ENCODE results near the gene DLG1.

GRCh38 chr3:197165890-197166289 is 132.5 kb downstream of the DLG1 start:
- TF ChIP-seq SIN3A (IDR thresholded peaks at IDR 0.05; ENCODE audit: low read depth) (no peak), ELF1 (IDR thresholded peaks at IDR 0.05; ENCODE audit: borderline replicate concordance, low read depth) (no peak), EZH2 (IDR thresholded peaks at IDR 0.05) (no peak), POLR2AphosphoS5 (IDR thresholded peaks at IDR 0.05; ENCODE audit: low read depth, low read length) (no peak), TCF7L2 (IDR thresholded peaks at IDR 0.05; ENCODE audit: borderline replicate concordance, extremely low read depth, insufficient read depth, insufficient read length) (no peak), CEBPB (IDR thresholded peaks at IDR 0.05; ENCODE audit: low read depth) (no peak), EZH2phosphoT487 (IDR thresholded peaks at IDR 0.05; ENCODE audit: borderline replicate concordance) (no peak)
- TF ChIP-seq, protein P1, sequence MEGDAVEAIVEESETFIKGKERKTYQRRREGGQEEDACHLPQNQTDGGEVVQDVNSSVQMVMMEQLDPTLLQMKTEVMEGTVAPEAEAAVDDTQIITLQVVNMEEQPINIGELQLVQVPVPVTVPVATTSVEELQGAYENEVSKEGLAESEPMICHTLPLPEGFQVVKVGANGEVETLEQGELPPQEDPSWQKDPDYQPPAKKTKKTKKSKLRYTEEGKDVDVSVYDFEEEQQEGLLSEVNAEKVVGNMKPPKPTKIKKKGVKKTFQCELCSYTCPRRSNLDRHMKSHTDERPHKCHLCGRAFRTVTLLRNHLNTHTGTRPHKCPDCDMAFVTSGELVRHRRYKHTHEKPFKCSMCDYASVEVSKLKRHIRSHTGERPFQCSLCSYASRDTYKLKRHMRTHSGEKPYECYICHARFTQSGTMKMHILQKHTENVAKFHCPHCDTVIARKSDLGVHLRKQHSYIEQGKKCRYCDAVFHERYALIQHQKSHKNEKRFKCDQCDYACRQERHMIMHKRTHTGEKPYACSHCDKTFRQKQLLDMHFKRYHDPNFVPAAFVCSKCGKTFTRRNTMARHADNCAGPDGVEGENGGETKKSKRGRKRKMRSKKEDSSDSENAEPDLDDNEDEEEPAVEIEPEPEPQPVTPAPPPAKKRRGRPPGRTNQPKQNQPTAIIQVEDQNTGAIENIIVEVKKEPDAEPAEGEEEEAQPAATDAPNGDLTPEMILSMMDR (IDR thresholded peaks at IDR 0.05 in 2 of 3, conservative IDR thresholded peaks at IDR 0.05 in 1 of 3; ENCODE audit: borderline replicate concordance in 1 of 3, insufficient read depth in 1 of 3, low read depth in 2 of 3, low read length in 2 of 3), result no peak

Measured in HCT116 (cell line).